ENCODE results near the gene ALG3. TPM values are rescaled to one million over a fixed set of nuclear protein-coding genes. Genes with fewer than 3 reads are reported as not detected.

The ALG3 gene
- total RNA-seq, 1 experiment from 2014 or later: 72.7 TPM

GRCh38 chr3:184238246-184238818 lies 10.4 kb downstream of the ALG3 start:
- ATAC-seq: no peak
- POLR2A ChIA-PET: interaction anchor here (0.6 kb wide), 1 partner anchor 42 kb away, joined by 3 read pairs; no protein-coding TSS in a partner anchor
- intact Hi-C loops (cut with micrococcal nuclease; ENCODE audit: unreplicated experiment) (no loop called here), in situ Hi-C loops (cut with HindIII; ENCODE audit: low pct_unique_long_range_greater_than_20kb, low sequenced_read_pairs) (no loop called here)
- no peak for TF ChIP-seq SIN3A (IDR thresholded peaks at IDR 0.05; ENCODE audit: borderline replicate concordance, insufficient read depth, low read depth, low read length)
- no peak for TF ChIP-seq REST (IDR thresholded peaks at IDR 0.05; ENCODE audit: insufficient read depth in 1 of 2, low read depth in 2 of 2, low read length in 1 of 2)
- TF ChIP-seq CTCF (IDR thresholded peaks at IDR 0.05): no peak
- no peak for TF ChIP-seq POLR2AphosphoS5 (IDR thresholded peaks at IDR 0.05; ENCODE audit: low read depth, low read length)
- no peak for TF ChIP-seq TCF7L2 (IDR thresholded peaks at IDR 0.05; ENCODE audit: low read depth, low read length)
- no peak overlapping the region for H3K27ac ChIP-seq (ENCODE audit: low read length)
- H3K4me1 ChIP-seq (ENCODE audit: control insufficient read depth, insufficient read depth, low read length): peaks cover 6% of the 10 kb centered on the region
- H3K27me3 ChIP-seq (ENCODE audit: control insufficient read depth, insufficient read depth, low read length): no peaks in the 10 kb centered on the region
- BruUV-seq (replicated peaks): no TSS peak
- H3K4me3 ChIP-seq (ENCODE audit: low read depth in 2 of 2, low read length in 2 of 2): no peak overlapping the region
- CTCF ChIA-PET: interaction anchor here (0.6 to 0.7 kb wide), 2 partner anchors 18 to 104 kb away, joined by 3 to 6 read pairs; no protein-coding TSS in a partner anchor
- no peaks in the 10 kb centered on the region for H3K9me3 ChIP-seq (ENCODE audit: control insufficient read depth, insufficient read depth, low read depth, low read length)
- DNase-seq (ENCODE audit: low read depth, low spot score): no peak
- H3K36me3 ChIP-seq (ENCODE audit: control insufficient read depth, insufficient read depth, low read length): no peaks in the 10 kb centered on the region

GRCh38 chr3:184237807-184238206 lies 11.0 kb downstream of the ALG3 start:
- POLR2A ChIA-PET: interaction anchor here (0.6 kb wide), 1 partner anchor 42 kb away, joined by 3 read pairs; no protein-coding TSS in a partner anchor
- intact Hi-C loops (cut with micrococcal nuclease; ENCODE audit: unreplicated experiment): no loop called here

More at GRCh38 chr3:184237807-184238206, 11.0 kb downstream of the ALG3 start:
- no peaks in the 10 kb centered on the region for H3K27me3 ChIP-seq (ENCODE audit: control insufficient read depth, insufficient read depth, low read length)
- ATAC-seq: no peak
- no peak overlapping the region for H3K27ac ChIP-seq (ENCODE audit: low read length)
- no peak overlapping the region for H3K4me3 ChIP-seq (ENCODE audit: low read depth in 2 of 2, low read length in 2 of 2)
- no TSS peak for BruUV-seq (replicated peaks)
- DNase-seq (ENCODE audit: low read depth, low spot score): no peak
- H3K4me1 ChIP-seq (ENCODE audit: control insufficient read depth, insufficient read depth, low read length): peaks cover 6% of the 10 kb centered on the region
- CTCF ChIA-PET: interaction anchor here (0.6 to 0.7 kb wide), 2 partner anchors 17 to 103 kb away, joined by 3 to 6 read pairs; no protein-coding TSS in a partner anchor
- H3K9me3 ChIP-seq (ENCODE audit: control insufficient read depth, insufficient read depth, low read depth, low read length): no peaks in the 10 kb centered on the region
- in situ Hi-C loops (cut with HindIII; ENCODE audit: low pct_unique_long_range_greater_than_20kb, low sequenced_read_pairs): no loop called here
- TF ChIP-seq SIN3A (IDR thresholded peaks at IDR 0.05; ENCODE audit: borderline replicate concordance, insufficient read depth, low read depth, low read length): no peak
- no peak for TF ChIP-seq CTCF (IDR thresholded peaks at IDR 0.05)
- no peak for TF ChIP-seq POLR2AphosphoS5 (IDR thresholded peaks at IDR 0.05; ENCODE audit: low read depth, low read length)
- no peak for TF ChIP-seq REST (IDR thresholded peaks at IDR 0.05; ENCODE audit: insufficient read depth in 1 of 2, low read depth in 2 of 2, low read length in 1 of 2)
- TF ChIP-seq TCF7L2 (IDR thresholded peaks at IDR 0.05; ENCODE audit: low read depth, low read length): no peak
- no peaks in the 10 kb centered on the region for H3K36me3 ChIP-seq (ENCODE audit: control insufficient read depth, insufficient read depth, low read length)

All from Panc1 (cell line).